ENCODE results near the gene PTPRD. TPM values are rescaled to one million over a fixed set of nuclear protein-coding genes. Genes with fewer than 3 reads are reported as not detected.

The PTPRD gene
- total RNA-seq, 1 experiment from 2014 or later = not detected

DNA sequence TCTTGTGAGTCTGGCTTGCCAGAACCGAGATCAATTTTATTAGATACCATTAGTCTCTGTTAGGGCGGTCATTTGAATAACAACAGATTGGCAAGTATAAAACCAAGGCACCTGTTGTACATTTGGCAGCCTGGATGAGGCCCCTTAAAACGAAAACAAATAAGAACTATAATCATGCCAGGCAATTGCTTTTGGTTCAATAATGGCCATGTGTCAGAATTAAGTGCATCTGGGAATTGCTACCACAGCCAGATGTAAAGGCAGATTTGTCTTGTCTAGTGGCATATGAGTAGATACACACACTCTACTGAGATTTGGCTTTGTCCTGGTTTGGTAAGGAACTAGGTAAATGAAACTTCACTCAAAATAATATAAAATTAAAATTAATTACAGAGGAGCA lies 1767.0 kb downstream of the PTPRD start:
- H3K9me3 ChIP-seq (ENCODE audit: control insufficient read depth, insufficient read depth, low read depth, low read length) = no peaks in the 10 kb centered on the region
- H3K36me3 ChIP-seq (ENCODE audit: control insufficient read depth, insufficient read depth, low read length) = no peaks in the 10 kb centered on the region
- ATAC-seq = no peak
- no peak for DNase-seq (ENCODE audit: low read depth, low spot score)
- BruUV-seq (replicated peaks) = no TSS peak
- CTCF ChIA-PET = no interaction called here
- intact Hi-C loops (cut with micrococcal nuclease; ENCODE audit: unreplicated experiment) (no loop called here), in situ Hi-C loops (cut with HindIII; ENCODE audit: low pct_unique_long_range_greater_than_20kb, low sequenced_read_pairs) (no loop called here)
- TF ChIP-seq, protein P1, sequence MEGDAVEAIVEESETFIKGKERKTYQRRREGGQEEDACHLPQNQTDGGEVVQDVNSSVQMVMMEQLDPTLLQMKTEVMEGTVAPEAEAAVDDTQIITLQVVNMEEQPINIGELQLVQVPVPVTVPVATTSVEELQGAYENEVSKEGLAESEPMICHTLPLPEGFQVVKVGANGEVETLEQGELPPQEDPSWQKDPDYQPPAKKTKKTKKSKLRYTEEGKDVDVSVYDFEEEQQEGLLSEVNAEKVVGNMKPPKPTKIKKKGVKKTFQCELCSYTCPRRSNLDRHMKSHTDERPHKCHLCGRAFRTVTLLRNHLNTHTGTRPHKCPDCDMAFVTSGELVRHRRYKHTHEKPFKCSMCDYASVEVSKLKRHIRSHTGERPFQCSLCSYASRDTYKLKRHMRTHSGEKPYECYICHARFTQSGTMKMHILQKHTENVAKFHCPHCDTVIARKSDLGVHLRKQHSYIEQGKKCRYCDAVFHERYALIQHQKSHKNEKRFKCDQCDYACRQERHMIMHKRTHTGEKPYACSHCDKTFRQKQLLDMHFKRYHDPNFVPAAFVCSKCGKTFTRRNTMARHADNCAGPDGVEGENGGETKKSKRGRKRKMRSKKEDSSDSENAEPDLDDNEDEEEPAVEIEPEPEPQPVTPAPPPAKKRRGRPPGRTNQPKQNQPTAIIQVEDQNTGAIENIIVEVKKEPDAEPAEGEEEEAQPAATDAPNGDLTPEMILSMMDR (IDR thresholded peaks at IDR 0.05) = no peak
- no peak for TF ChIP-seq SIN3A (IDR thresholded peaks at IDR 0.05; ENCODE audit: borderline replicate concordance, insufficient read depth, low read depth, low read length)
- TF ChIP-seq POLR2AphosphoS5 (IDR thresholded peaks at IDR 0.05; ENCODE audit: low read depth, low read length) = no peak
- TF ChIP-seq TCF7L2 (IDR thresholded peaks at IDR 0.05; ENCODE audit: low read depth, low read length) = no peak
- TF ChIP-seq, protein P2, sequence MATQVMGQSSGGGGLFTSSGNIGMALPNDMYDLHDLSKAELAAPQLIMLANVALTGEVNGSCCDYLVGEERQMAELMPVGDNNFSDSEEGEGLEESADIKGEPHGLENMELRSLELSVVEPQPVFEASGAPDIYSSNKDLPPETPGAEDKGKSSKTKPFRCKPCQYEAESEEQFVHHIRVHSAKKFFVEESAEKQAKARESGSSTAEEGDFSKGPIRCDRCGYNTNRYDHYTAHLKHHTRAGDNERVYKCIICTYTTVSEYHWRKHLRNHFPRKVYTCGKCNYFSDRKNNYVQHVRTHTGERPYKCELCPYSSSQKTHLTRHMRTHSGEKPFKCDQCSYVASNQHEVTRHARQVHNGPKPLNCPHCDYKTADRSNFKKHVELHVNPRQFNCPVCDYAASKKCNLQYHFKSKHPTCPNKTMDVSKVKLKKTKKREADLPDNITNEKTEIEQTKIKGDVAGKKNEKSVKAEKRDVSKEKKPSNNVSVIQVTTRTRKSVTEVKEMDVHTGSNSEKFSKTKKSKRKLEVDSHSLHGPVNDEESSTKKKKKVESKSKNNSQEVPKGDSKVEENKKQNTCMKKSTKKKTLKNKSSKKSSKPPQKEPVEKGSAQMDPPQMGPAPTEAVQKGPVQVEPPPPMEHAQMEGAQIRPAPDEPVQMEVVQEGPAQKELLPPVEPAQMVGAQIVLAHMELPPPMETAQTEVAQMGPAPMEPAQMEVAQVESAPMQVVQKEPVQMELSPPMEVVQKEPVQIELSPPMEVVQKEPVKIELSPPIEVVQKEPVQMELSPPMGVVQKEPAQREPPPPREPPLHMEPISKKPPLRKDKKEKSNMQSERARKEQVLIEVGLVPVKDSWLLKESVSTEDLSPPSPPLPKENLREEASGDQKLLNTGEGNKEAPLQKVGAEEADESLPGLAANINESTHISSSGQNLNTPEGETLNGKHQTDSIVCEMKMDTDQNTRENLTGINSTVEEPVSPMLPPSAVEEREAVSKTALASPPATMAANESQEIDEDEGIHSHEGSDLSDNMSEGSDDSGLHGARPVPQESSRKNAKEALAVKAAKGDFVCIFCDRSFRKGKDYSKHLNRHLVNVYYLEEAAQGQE (IDR thresholded peaks at IDR 0.05; ENCODE audit: insufficient read depth in 1 of 2, low read depth in 2 of 2, low read length in 1 of 2) = no peak
- POLR2A ChIA-PET = no interaction called here
- H3K27me3 ChIP-seq (ENCODE audit: control insufficient read depth, insufficient read depth, low read length) = no peaks in the 10 kb centered on the region
- H3K4me1 ChIP-seq (ENCODE audit: control insufficient read depth, insufficient read depth, low read length) = no peaks in the 10 kb centered on the region
- no peak overlapping the region for H3K27ac ChIP-seq (ENCODE audit: low read length)
- H3K4me3 ChIP-seq (ENCODE audit: low read depth in 2 of 2, low read length in 2 of 2) = no peak overlapping the region

DNA sequence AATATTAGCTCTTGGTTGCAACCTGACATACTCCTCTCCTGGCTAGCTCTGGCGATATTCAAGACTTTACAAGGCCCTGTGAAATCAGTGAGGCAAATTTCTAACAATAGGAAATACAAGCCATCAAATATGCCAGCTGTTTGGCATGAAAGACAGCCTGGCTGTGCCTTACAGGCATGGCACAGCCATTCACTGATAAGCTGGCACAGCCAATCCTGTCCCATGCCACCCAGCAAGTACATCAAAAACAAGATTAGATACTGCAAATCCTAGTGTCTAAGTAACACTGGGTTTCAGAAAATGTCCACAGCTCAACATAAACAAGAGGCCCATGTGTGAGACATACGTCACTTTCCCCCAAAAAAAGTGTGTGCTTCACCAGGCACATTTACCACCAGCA lies 1767.4 kb downstream of the PTPRD start:
- intact Hi-C loops (cut with micrococcal nuclease; ENCODE audit: unreplicated experiment) (no loop called here), in situ Hi-C loops (cut with HindIII; ENCODE audit: low pct_unique_long_range_greater_than_20kb, low sequenced_read_pairs) (no loop called here)
- H3K36me3 ChIP-seq (ENCODE audit: control insufficient read depth, insufficient read depth, low read length) = no peaks in the 10 kb centered on the region
- no TSS peak for BruUV-seq (replicated peaks)
- no peaks in the 10 kb centered on the region for H3K27me3 ChIP-seq (ENCODE audit: control insufficient read depth, insufficient read depth, low read length)
- no peaks in the 10 kb centered on the region for H3K4me1 ChIP-seq (ENCODE audit: control insufficient read depth, insufficient read depth, low read length)
- H3K9me3 ChIP-seq (ENCODE audit: control insufficient read depth, insufficient read depth, low read depth, low read length) = no peaks in the 10 kb centered on the region
- POLR2A ChIA-PET = no interaction called here
- no peak for DNase-seq (ENCODE audit: low read depth, low spot score)
- CTCF ChIA-PET = no interaction called here
- no peak for TF ChIP-seq POLR2AphosphoS5 (IDR thresholded peaks at IDR 0.05; ENCODE audit: low read depth, low read length)
- no peak for TF ChIP-seq SIN3A (IDR thresholded peaks at IDR 0.05; ENCODE audit: borderline replicate concordance, insufficient read depth, low read depth, low read length)
- TF ChIP-seq, protein P2 (IDR thresholded peaks at IDR 0.05; ENCODE audit: insufficient read depth in 1 of 2, low read depth in 2 of 2, low read length in 1 of 2) = no peak
- no peak for TF ChIP-seq TCF7L2 (IDR thresholded peaks at IDR 0.05; ENCODE audit: low read depth, low read length)
- TF ChIP-seq, protein P1 (IDR thresholded peaks at IDR 0.05) = no peak
- H3K27ac ChIP-seq (ENCODE audit: low read length) = no peak overlapping the region
- no peak overlapping the region for H3K4me3 ChIP-seq (ENCODE audit: low read depth in 2 of 2, low read length in 2 of 2)
- ATAC-seq = no peak
